ENCODE data around the gene ODF2L. TPM values are rescaled to one million over a fixed set of nuclear protein-coding genes. Genes with fewer than 3 reads are reported as not detected.

Gene ODF2L
- total RNA-seq, 1 experiment from 2014 or later: 27.3 TPM

GRCh38 chr1:86339014-86339812 is 56.9 kb downstream of the ODF2L start:
- no peaks in the 10 kb centered on the region for H4K20me1 ChIP-seq (ENCODE audit: control insufficient read depth, insufficient read depth, insufficient read length)
- no peak for TF ChIP-seq CTCF (conservative IDR thresholded peaks at IDR 0.05)
- no peaks in the 10 kb centered on the region for H3K4me1 ChIP-seq (ENCODE audit: insufficient read depth, low read length)
- H3K23me2 ChIP-seq (ENCODE audit: insufficient read length, low read depth, low read length, poor library complexity, severe bottlenecking): no peaks in the 10 kb centered on the region
- Mint-ChIP-seq H3K4me1 (no peaks in the 10 kb centered on the region), H3K9me3 (no peaks in the 10 kb centered on the region; a peak in 1 of 5 replicates), H3K27ac (peak overlapping the region in 1 of 3 experiments; percentile 57; a peak in 1 of 7 replicates), H3K27me3 (ENCODE audit: low read depth) (no peaks in the 10 kb centered on the region; the same call in 1 of the 2 replicates), H3K36me3 (ENCODE audit: insufficient read depth in 1 of 3, low read depth in 3 of 3) (no peaks in the 10 kb centered on the region), H3K4me3 (no peak overlapping the region; a peak in 1 of 5 replicates)
- no peak overlapping the region for H3K14ac ChIP-seq (ENCODE audit: insufficient read depth, low read length)
- H2BK12ac ChIP-seq (ENCODE audit: insufficient read length, low read depth, low read length): no peak overlapping the region
- H3K4me2 ChIP-seq (ENCODE audit: insufficient read depth, insufficient read length, low read length): no peak overlapping the region
- H2BK15ac ChIP-seq (ENCODE audit: low read depth, low read length): no peak overlapping the region
- no peak overlapping the region for H2BK20ac ChIP-seq (ENCODE audit: low read depth, low read length, poor library complexity, severe bottlenecking)
- H3K9me3 ChIP-seq (ENCODE audit: control insufficient read depth, low read depth, low read length): no peaks in the 10 kb centered on the region
- no peak overlapping the region for H2AK5ac ChIP-seq (ENCODE audit: insufficient read length, low read length)
- H3K79me2 ChIP-seq (ENCODE audit: insufficient read depth, low read length): no peaks in the 10 kb centered on the region
- no peak overlapping the region for H4K91ac ChIP-seq (ENCODE audit: insufficient read length, low read depth, low read length)
- H2BK5ac ChIP-seq (ENCODE audit: insufficient read length, low read length): no peak overlapping the region
- no peak overlapping the region for H2BK120ac ChIP-seq (ENCODE audit: low read depth, low read length, poor library complexity, severe bottlenecking)
- no peak for DNase-seq
- no peak overlapping the region for H2AFZ ChIP-seq (ENCODE audit: low read length)
- H3K56ac ChIP-seq (ENCODE audit: insufficient read length, low read depth, low read length): no peak overlapping the region
- no peak overlapping the region for H4K8ac ChIP-seq (replicated peaks; ENCODE audit: insufficient read length, low read depth, low read length)
- H3K27ac ChIP-seq (ENCODE audit: insufficient read length, low read depth, low read length): no peak overlapping the region
- H4K5ac ChIP-seq (ENCODE audit: insufficient read length, low read depth, low read length): no peak overlapping the region
- H3K9ac ChIP-seq (ENCODE audit: extremely low read depth, insufficient read length, low read length): no peak overlapping the region
- peak overlapping the region; percentile 40 for H3K18ac ChIP-seq (ENCODE audit: insufficient read length, low read depth, low read length)
- no peaks in the 10 kb centered on the region for H3K79me1 ChIP-seq (ENCODE audit: insufficient read depth, low read depth, low read length, poor library complexity, severe bottlenecking)
- no peak overlapping the region for H3K4ac ChIP-seq (ENCODE audit: low read depth, low read length)
- H3K27me3 ChIP-seq (ENCODE audit: insufficient read depth, low read length): no peaks in the 10 kb centered on the region
- H3K23ac ChIP-seq (ENCODE audit: insufficient read length, low read depth, low read length): peak overlapping the region; percentile 19
- no peak overlapping the region for H3T11ph ChIP-seq (ENCODE audit: low read length)
- WGBS (ENCODE audit: extremely low coverage, insufficient read length, low lambda C conversion rate): no CpG with 5 or more reads among the region's 7 CpGs
